ENCODE results near the gene KLK3.

DNA sequence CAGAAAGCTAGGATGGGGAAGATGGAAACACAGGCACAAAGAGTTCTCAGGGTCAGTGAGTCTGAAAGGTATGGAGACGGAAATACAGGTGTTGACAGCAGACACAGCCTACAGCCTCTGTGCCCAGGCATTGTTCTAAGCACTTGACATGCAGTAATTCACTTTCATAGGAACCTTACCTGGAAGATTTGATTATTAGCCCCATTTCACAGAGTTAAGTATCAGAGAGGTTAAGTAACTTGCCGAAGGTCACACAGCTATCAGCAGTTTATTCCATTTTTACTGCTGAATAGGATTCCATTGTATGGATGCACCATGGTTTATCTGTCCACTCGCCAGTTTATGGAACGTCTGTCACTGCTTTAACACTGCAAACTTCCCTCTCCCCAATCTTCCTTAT is 43.3 kb downstream of the KLK3 start:
- TF ChIP-seq CTCF (IDR thresholded peaks at IDR 0.05 in 2 of 3, conservative IDR thresholded peaks at IDR 0.05 in 1 of 3; ENCODE audit: borderline replicate concordance in 1 of 3, insufficient read depth in 1 of 3, low read depth in 2 of 3, low read length in 2 of 3) (no peak), EZH2phosphoT487 (IDR thresholded peaks at IDR 0.05; ENCODE audit: borderline replicate concordance) (no peak), ZFX (IDR thresholded peaks at IDR 0.05) (no peak), ELF1 (IDR thresholded peaks at IDR 0.05; ENCODE audit: borderline replicate concordance, low read depth) (no peak)
